GM12864 (cell line): Measurements from ENCODE around the gene CD300C.

Experiments
- DNase-seq: peaks from one replicate; pipeline ENCODE4 v3.0.0-alpha.2; 2011; ENCODE audit warnings: low read depth
- H3K4me3 ChIP-seq: 2 replicates; pipeline ENCODE4 v1.5.1; 2011; ENCODE audit warnings: mild to moderate bottlenecking, low read depth, low read length, control low read depth
- CTCF ChIP-seq: IDR thresholded peaks from 2 replicates; pipeline ENCODE4 v1.5.1; 2011; ENCODE audit warnings: low read depth, mild to moderate bottlenecking, moderate library complexity, low read length, control low read depth, inconsistent platforms; ENCODE audit errors: missing control alignments

The CD300C gene

GRCh38 chr17:74526681-74527080 lies 19.2 kb downstream of the CD300C start:
- no peak for TF ChIP-seq CTCF
- no peak for DNase-seq
- H3K4me3 ChIP-seq, result no peak overlapping the region

GRCh38 chr17:74525781-74526288 lies 20.1 kb downstream of the CD300C start:
- no peak overlapping the region for H3K4me3 ChIP-seq
- DNase-seq, result no peak
- TF ChIP-seq CTCF, result no peak

GRCh38 chr17:74525465-74525725 lies 20.5 kb downstream of the CD300C start:
- no peak overlapping the region for H3K4me3 ChIP-seq
- no peak for DNase-seq
- TF ChIP-seq CTCF, result no peak

- TF ChIP-seq CTCF, result no peak
Measured at GRCh38 chr17:74524653-74525464, 21.1 kb downstream of the CD300C start.

GRCh38 chr17:74523308-74523707 lies 22.6 kb downstream of the CD300C start:
- DNase-seq, result no peak
- no peak overlapping the region for H3K4me3 ChIP-seq
- no peak for TF ChIP-seq CTCF

More at GRCh38 chr17:74524653-74525464, 21.1 kb downstream of the CD300C start:
- H3K4me3 ChIP-seq, result no peak overlapping the region
- no peak for DNase-seq

- no peak for DNase-seq
- TF ChIP-seq CTCF, result no peak
Measured at GRCh38 chr17:74522381-74523105, 23.4 kb downstream of the CD300C start.

More at GRCh38 chr17:74522381-74523105, 23.4 kb downstream of the CD300C start:
- H3K4me3 ChIP-seq, result no peak overlapping the region
